ENCODE results near the gene MDK.

DNA sequence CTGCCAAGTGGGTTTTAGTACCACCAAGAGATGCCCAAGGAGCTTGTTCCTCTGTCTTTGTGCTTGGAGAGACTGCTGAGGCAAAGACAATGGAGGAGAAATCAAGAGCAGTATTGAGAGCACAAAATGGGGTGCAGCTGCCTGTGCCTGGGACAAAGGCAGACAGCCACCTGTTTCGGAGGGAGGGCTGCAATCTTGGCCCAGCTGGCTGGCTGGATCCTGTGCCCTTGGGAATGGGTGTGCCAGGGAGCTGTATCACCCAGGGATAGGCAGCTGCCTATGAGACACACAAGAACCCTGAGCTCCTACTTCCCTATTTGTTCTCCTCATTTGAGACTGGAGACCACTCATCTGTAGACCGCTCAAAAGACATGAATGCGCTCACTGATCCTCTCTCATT is 33.4 kb downstream of the MDK start:
- no peak for TF ChIP-seq POLR2AphosphoS5 (IDR thresholded peaks at IDR 0.05; ENCODE audit: low read depth, low read length)
- TF ChIP-seq POLR2A (IDR thresholded peaks at IDR 0.05; ENCODE audit: low read depth, low read length): no peak
- TF ChIP-seq TAF1 (IDR thresholded peaks at IDR 0.05; ENCODE audit: borderline replicate concordance, low read depth, low read length): no peak

All from GM12892 (cell line).